Stimulated activated CD4-positive, alpha-beta T cell treated with anti-CD3 and anti-CD28 coated beads, Interleukin-1b, Interleukin-23, amount 100 ng/mL, for 48 hours (primary cell): Measurements from ENCODE around the gene TELO2.

ENCODE experiments used
- DNase-seq: peaks from one replicate; pipeline ENCODE4 v3.0.0-alpha.2; 2020

The TELO2 gene

GRCh38 chr16:1500465-1501150 lies 7.4 kb downstream of the TELO2 start:
- DNase-seq = no peak

GRCh38 chr16:1501630-1502029 lies 8.5 kb downstream of the TELO2 start:
- DNase-seq = no peak

GRCh38 chr16:1502092-1503004 lies 9.2 kb downstream of the TELO2 start:
- DNase-seq = no peak

- no peak for DNase-seq
These were observed 10.2 kb downstream of the TELO2 start for GRCh38 chr16:1503110-1503955.

- DNase-seq = no peak
These were observed 12.1 kb downstream of the TELO2 start for GRCh38 chr16:1505073-1505844.

GRCh38 chr16:1505912-1506311 lies 12.8 kb downstream of the TELO2 start:
- no peak for DNase-seq

GRCh38 chr16:1506494-1507213 lies 13.5 kb downstream of the TELO2 start:
- DNase-seq = no peak

GRCh38 chr16:1508494-1509187 lies 15.5 kb downstream of the TELO2 start:
- DNase-seq = no peak

GRCh38 chr16:1509307-1510221 lies 16.4 kb downstream of the TELO2 start:
- DNase-seq = no peak

GRCh38 chr16:1510272-1510671 lies 17.1 kb downstream of the TELO2 start:
- DNase-seq = no peak

- no peak for DNase-seq
These were observed 17.8 kb downstream of the TELO2 start for GRCh38 chr16:1510941-1511351.

GRCh38 chr16:1511662-1512569 lies 18.8 kb downstream of the TELO2 start:
- no peak for DNase-seq

- no peak for DNase-seq
These were observed 19.6 kb downstream of the TELO2 start for GRCh38 chr16:1512774-1513173.

- DNase-seq = no peak
These were observed 21.3 kb downstream of the TELO2 start for GRCh38 chr16:1514507-1514906.

- DNase-seq = no peak
These were observed 25.5 kb downstream of the TELO2 start for GRCh38 chr16:1518626-1519135.

GRCh38 chr16:1519831-1520230 lies 26.7 kb downstream of the TELO2 start:
- DNase-seq = no peak

GRCh38 chr16:1520461-1520860 lies 27.3 kb downstream of the TELO2 start:
- DNase-seq = no peak

- no peak for DNase-seq
These were observed 30.6 kb downstream of the TELO2 start for GRCh38 chr16:1523581-1524245.
